BLaER1 treated with 17β-estradiol and CSF1 and Interleukin-3, amounts not matched to agents 10 nM and 100 nM (cell line): ENCODE measurements around the gene ARAP1.

ENCODE experiments used
- H3K27ac ChIP-seq, 11 experiments: shearing (Covaris generic); formaldehyde crosslinking; 2 replicates each; pipeline ENCODE4 v1.8.1; 2022
- H3K27me3 ChIP-seq, 11 experiments: shearing (Covaris generic); formaldehyde crosslinking; 2 replicates each; pipeline ENCODE4 v1.8.1; 2022
- H3K36me3 ChIP-seq, 11 experiments: shearing (Covaris generic); formaldehyde crosslinking; 2 replicates each; pipeline ENCODE4 v1.8.1; 2022
- H3K4me1 ChIP-seq, 10 experiments: shearing (Covaris generic); formaldehyde crosslinking; 2 replicates each; pipeline ENCODE4 v1.8.1; 2022
- H3K4me2 ChIP-seq, 11 experiments: shearing (Covaris generic); formaldehyde crosslinking; 2 replicates each; pipeline ENCODE4 v1.8.1; 2022
- H3K4me3 ChIP-seq, 10 experiments: shearing (Covaris generic); formaldehyde crosslinking; 2 replicates each; pipeline ENCODE4 v1.8.1; 2022
- H3K9ac ChIP-seq, 11 experiments: shearing (Covaris generic); formaldehyde crosslinking; 2 replicates each; pipeline ENCODE4 v1.8.1; 2022
- H3K9me3 ChIP-seq, 11 experiments: shearing (Covaris generic); formaldehyde crosslinking; replicated peaks in 1 of 11; 2 replicates each; pipeline ENCODE4 v1.8.1; 2022
- H4K20me1 ChIP-seq, 11 experiments: shearing (Covaris generic); formaldehyde crosslinking; 2 replicates each; pipeline ENCODE4 v1.8.1; 2022
- Cebpa-rat ChIP-seq, 11 experiments: shearing (Covaris generic); IDR thresholded peaks; 2 replicates each; pipeline ENCODE4 v1.8.1; 2022

The ARAP1 gene

GRCh38 chr11:72685560-72686480 lies 66.4 kb downstream of the ARAP1 start:
- H3K9ac ChIP-seq, result peak overlapping the region; percentile 10 to 55 (median 26); a peak in 12 of 22 replicates
- peaks cover 27 to 70% (median 46%) of the 10 kb centered on the region in 10 experiments for H3K4me1 ChIP-seq
- H3K4me2 ChIP-seq, result peak overlapping the region in 9 of 11 experiments; percentile 3 to 61 (median 30); a peak in 12 of 22 replicates
- no peak overlapping the region for H3K4me3 ChIP-seq
- TF ChIP-seq Cebpa-rat (IDR thresholded peaks at IDR 0.05), result no peak; a peak in 1 of 22 replicates
- H3K27me3 ChIP-seq, result peaks cover 0 to under 1% (median 0%) of the 10 kb centered on the region in 11 experiments; a peak in 2 of 22 replicates
- H3K9me3 ChIP-seq, result no peaks in the 10 kb centered on the region
- peaks cover 59 to 87% (median 76%) of the 10 kb centered on the region in 11 experiments for H3K36me3 ChIP-seq
- peaks cover 53 to 100% (median 98%) of the 10 kb centered on the region in 11 experiments for H4K20me1 ChIP-seq
- H3K27ac ChIP-seq, result peak overlapping the region in 9 of 11 experiments; percentile 17 to 68 (median 47); a peak in 13 of 22 replicates

GRCh38 chr11:72684236-72684912 lies 67.8 kb downstream of the ARAP1 start:
- TF ChIP-seq Cebpa-rat (IDR thresholded peaks at IDR 0.05), result no peak
- H3K9me3 ChIP-seq, result no peaks in the 10 kb centered on the region
- peaks cover 2 to 15% (median 11%) of the 10 kb centered on the region in 11 experiments; a peak in 16 of 22 replicates for H3K27me3 ChIP-seq
- H3K4me3 ChIP-seq, result no peak overlapping the region
- H3K9ac ChIP-seq, result no peak overlapping the region
- H3K36me3 ChIP-seq, result peaks cover 45 to 72% (median 62%) of the 10 kb centered on the region in 11 experiments
- peak overlapping the region in 5 of 11 experiments; percentile 11 to 32 (median 17); a peak in 8 of 22 replicates for H3K4me2 ChIP-seq
- peaks cover 27 to 56% (median 39%) of the 10 kb centered on the region in 10 experiments for H3K4me1 ChIP-seq
- peak overlapping the region in 2 of 11 experiments; percentile 23 to 64; a peak in 1 of 22 replicates for H3K27ac ChIP-seq
- peaks cover 67 to 100% (median 98%) of the 10 kb centered on the region in 11 experiments for H4K20me1 ChIP-seq

GRCh38 chr11:72683782-72684200 lies 68.4 kb downstream of the ARAP1 start:
- Histone ChIP-seq H3K4me3 (no peak overlapping the region), H3K36me3 (peaks cover 39 to 67% (median 56%) of the 10 kb centered on the region in 11 experiments), H3K9me3 (no peaks in the 10 kb centered on the region)

GRCh38 chr11:72682858-72683243 lies 69.4 kb downstream of the ARAP1 start:
- no peak for TF ChIP-seq Cebpa-rat (IDR thresholded peaks at IDR 0.05)
- peaks cover 30 to 57% (median 47%) of the 10 kb centered on the region in 11 experiments; a peak in 21 of 22 replicates for H3K36me3 ChIP-seq
- H3K27ac ChIP-seq, result no peak overlapping the region
- H3K9me3 ChIP-seq, result no peaks in the 10 kb centered on the region
- peaks cover 76 to 100% (median 94%) of the 10 kb centered on the region in 11 experiments for H4K20me1 ChIP-seq
- no peak overlapping the region for H3K4me3 ChIP-seq
- H3K27me3 ChIP-seq, result peaks cover 17 to 30% (median 26%) of the 10 kb centered on the region in 11 experiments
- peaks cover 22 to 40% (median 33%) of the 10 kb centered on the region in 10 experiments for H3K4me1 ChIP-seq
- no peak overlapping the region for H3K4me2 ChIP-seq
- no peak overlapping the region for H3K9ac ChIP-seq

More at GRCh38 chr11:72683782-72684200, 68.4 kb downstream of the ARAP1 start:
- Histone ChIP-seq H4K20me1 (peaks cover 73 to 100% (median 98%) of the 10 kb centered on the region in 11 experiments), H3K4me1 (peaks cover 27 to 50% (median 39%) of the 10 kb centered on the region in 10 experiments), H3K4me2 (peak overlapping the region in 4 of 11 experiments; percentile 12 to 32 (median 20); a peak in 4 of 22 replicates), H3K27ac (no peak overlapping the region), H3K27me3 (peaks cover 8 to 21% (median 17%) of the 10 kb centered on the region in 11 experiments; a peak in 21 of 22 replicates), H3K9ac (no peak overlapping the region)
- no peak for TF ChIP-seq Cebpa-rat (IDR thresholded peaks at IDR 0.05)

- peaks cover 76 to 100% (median 91%) of the 10 kb centered on the region in 11 experiments for H4K20me1 ChIP-seq
- no peak overlapping the region for H3K9ac ChIP-seq
- peaks cover 22 to 35% (median 31%) of the 10 kb centered on the region in 11 experiments for H3K27me3 ChIP-seq
- no peak for TF ChIP-seq Cebpa-rat (IDR thresholded peaks at IDR 0.05)
- H3K27ac ChIP-seq, result no peak overlapping the region
- no peaks in the 10 kb centered on the region for H3K9me3 ChIP-seq
- H3K4me3 ChIP-seq, result no peak overlapping the region
- H3K4me2 ChIP-seq, result no peak overlapping the region
- peaks cover 17 to 35% (median 29%) of the 10 kb centered on the region in 10 experiments; a peak in 19 of 20 replicates for H3K4me1 ChIP-seq
- H3K36me3 ChIP-seq, result peaks cover 25 to 52% (median 42%) of the 10 kb centered on the region in 11 experiments; a peak in 21 of 22 replicates
Observed at GRCh38 chr11:72682238-72682857, 69.9 kb downstream of the ARAP1 start.

GRCh38 chr11:72681226-72682153 lies 70.7 kb downstream of the ARAP1 start:
- Histone ChIP-seq H3K9ac (no peak overlapping the region), H3K27ac (no peak overlapping the region), H3K36me3 (peaks cover 16 to 44% (median 33%) of the 10 kb centered on the region in 11 experiments; a peak in 21 of 22 replicates), H3K27me3 (peaks cover 31 to 44% (median 40%) of the 10 kb centered on the region in 11 experiments), H3K9me3 (no peaks in the 10 kb centered on the region), H3K4me1 (peaks cover 8 to 27% (median 21%) of the 10 kb centered on the region in 10 experiments; a peak in 18 of 20 replicates), H3K4me2 (no peak overlapping the region), H4K20me1 (peaks cover 72 to 100% (median 85%) of the 10 kb centered on the region in 11 experiments), H3K4me3 (no peak overlapping the region)
- TF ChIP-seq Cebpa-rat (IDR thresholded peaks at IDR 0.05), result no peak

GRCh38 chr11:72680624-72681158 lies 71.5 kb downstream of the ARAP1 start:
- TF ChIP-seq Cebpa-rat (IDR thresholded peaks at IDR 0.05), result no peak
- peaks cover 66 to 100% (median 84%) of the 10 kb centered on the region in 11 experiments for H4K20me1 ChIP-seq
- peaks cover 5 to 19% (median 13%) of the 10 kb centered on the region in 10 experiments; a peak in 17 of 20 replicates for H3K4me1 ChIP-seq
- no peaks in the 10 kb centered on the region for H3K9me3 ChIP-seq
- peaks cover 39 to 52% (median 48%) of the 10 kb centered on the region in 11 experiments for H3K27me3 ChIP-seq
- no peak overlapping the region for H3K4me2 ChIP-seq
- H3K27ac ChIP-seq, result no peak overlapping the region
- no peak overlapping the region for H3K4me3 ChIP-seq
- no peak overlapping the region for H3K9ac ChIP-seq
- peaks cover 11 to 36% (median 26%) of the 10 kb centered on the region in 11 experiments; a peak in 21 of 22 replicates for H3K36me3 ChIP-seq
